ENCODE results near the gene ASB13.

DNA sequence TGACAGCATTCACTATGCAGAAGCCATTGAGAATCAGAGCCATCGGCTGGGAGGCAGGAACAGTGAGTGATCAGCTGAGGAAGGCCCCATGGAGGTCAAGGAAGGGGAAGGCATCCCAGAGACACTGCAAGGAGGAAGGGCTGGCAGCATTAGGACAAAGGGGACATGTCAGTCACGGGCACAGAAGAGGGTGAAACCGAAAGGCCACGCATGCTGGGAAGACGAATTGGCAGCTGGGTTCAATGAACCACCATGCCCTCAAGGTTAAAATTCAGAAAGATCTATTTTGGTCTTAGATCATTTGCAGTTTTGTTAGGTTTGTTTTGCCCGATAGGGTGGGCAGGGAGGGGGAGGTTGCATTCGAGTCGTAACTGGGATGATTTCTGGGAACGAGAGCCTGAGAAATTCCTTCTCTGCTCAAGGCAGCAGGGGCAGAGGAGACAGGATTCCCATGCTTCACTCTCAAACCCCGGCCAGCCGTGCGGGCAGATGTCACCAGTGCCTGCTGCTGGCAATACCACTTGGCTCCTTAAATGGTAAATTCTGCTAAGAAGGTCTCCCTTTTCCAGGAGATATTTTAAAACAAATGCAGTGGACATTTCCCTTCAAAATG lies 57.7 kb downstream of the ASB13 start:
- TF ChIP-seq POLR2A (IDR thresholded peaks at IDR 0.05; ENCODE audit: low read length) (no peak), GATA1 (IDR thresholded peaks at IDR 0.05; ENCODE audit: low read depth, low read length) (no peak)

Data from erythroblast (primary cell).